Fibroblast of peridontal ligament (primary cell): Measurements from ENCODE around the gene TMEM178B.
"Not testable (repeated sequence)": the region's sequence is repeated elsewhere in the genome, so short reads cannot be mapped to it uniquely, and the experiment has no call there.

Experiments
- DNase-seq: peaks from one replicate; pipeline ENCODE4 v3.0.0-alpha.2; 2010; ENCODE audit errors: extremely low read depth

TMEM178B gene

GRCh38 chr7:141389140-141389796 is 315.4 kb downstream of the TMEM178B start:
- no peak for DNase-seq

- no peak for DNase-seq
Observed at GRCh38 chr7:141390339-141390738, 316.5 kb downstream of the TMEM178B start.

DNA sequence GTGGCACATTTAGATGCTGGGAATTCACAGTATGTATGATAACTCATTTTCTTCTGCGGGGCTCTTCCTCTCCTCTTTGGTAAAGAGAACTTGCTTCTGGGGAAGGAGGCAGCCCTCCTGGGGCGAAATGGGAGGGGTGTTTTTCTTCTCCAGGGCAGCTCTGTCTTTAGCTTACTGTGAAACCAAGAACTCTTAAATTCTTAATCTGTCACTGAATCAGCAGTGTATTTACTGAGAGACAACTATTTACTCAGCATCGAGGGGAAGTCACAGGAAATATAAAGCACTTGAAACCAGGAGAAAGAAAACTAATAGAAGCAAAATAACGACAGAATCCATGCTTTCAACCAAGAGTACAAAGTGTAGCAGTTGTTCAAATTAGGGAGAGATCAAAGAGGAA is 319.2 kb downstream of the TMEM178B start:
- DNase-seq = no peak

DNA sequence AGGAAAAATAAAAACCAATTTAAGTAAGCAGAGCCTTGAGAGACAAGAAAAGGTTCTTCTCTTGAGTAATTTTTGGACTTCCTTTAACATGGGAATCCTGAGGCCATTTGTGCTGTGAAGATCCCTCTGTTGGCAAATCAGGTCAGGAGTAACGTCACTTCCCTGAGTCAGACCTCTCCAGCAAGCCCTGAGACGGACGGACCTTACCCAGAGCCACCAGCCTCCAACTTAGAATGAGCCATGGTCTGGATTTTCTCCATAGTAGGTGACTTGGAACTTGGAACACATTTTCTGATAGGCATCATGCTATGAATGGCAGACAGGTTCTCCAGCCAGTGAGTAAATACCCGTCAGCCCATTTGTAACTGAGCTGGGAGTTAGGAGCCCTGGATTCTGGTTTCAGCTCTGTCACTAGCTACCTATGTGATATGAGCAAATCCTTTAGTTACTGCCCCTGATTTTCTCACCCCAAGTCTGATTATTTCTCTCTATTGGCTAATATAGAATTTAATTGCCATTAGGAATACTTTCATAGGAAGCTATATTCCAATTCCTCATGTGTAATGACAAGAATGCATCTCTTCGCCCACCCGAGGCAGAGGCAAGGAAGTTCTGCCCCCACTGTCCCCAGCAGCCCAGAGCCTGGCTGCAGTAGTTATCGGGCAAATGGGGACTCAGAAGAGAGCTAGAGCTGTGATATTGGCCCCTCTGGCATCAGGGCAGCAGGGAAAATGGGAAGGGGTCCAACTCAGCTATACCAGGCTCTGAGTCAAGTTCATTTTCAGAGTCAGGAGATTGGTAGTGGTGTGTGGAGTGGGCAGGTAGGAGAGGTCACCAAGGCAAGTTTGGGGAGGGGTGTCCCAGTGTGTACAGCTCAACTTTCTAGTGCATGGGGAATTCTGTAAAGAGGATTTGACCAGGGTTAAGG is 323.6 kb downstream of the TMEM178B start:
- no peak for DNase-seq

DNA sequence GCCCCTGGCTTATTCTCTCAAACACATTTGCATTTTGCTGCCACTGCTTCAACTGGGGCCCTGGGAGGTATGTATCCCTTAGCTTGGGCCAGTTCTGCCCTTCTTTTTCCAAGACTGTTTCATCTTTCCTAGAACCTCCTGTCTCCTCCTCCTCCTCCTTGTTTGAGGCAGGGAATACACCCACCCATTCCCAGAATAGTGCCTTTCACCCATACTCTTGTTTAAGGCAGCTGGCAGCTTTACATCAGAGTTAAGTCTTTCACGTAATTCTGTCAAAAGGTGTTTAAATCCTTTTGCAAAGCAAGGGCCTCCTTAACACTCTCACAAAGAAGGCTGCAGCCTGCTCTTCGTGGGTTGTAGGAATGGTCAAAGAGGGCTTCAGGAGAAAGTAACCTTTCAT is 326.5 kb downstream of the TMEM178B start:
- no peak for DNase-seq

DNA sequence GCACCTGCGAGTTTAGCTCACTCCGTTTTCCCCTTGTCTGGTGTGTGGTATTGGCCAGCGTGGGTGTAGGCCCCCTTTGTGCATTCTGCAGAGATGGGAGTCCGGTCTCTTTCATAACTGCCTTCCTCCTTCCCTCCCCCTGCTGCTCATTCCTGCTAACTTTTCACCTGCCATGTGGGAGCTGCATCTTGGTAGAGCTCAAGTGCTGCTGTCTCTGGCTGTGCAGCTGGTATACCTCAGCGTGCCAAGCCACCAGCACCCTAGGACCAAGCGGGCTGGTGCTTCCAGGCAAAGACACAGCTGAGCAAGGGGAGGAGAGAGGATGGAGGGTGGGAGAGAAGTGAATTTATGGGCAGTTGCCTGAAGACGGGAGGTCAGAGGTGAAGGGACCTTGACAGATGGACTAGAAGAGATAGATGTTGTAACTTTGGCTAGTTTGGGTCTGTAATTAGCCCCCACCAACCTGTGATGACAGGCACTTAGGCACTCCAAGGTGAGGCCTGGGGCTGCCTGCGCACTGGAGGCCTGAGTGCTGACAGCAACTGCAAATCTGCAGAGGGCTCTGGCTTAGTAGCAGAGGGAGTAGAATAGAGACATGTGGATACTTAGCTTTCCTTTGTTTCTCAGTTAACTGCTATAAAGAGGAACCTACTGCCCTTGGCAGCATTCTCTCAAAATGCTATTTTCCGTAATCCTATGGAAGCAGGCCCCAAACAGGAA is 328.6 kb downstream of the TMEM178B start:
- no peak for DNase-seq

DNA sequence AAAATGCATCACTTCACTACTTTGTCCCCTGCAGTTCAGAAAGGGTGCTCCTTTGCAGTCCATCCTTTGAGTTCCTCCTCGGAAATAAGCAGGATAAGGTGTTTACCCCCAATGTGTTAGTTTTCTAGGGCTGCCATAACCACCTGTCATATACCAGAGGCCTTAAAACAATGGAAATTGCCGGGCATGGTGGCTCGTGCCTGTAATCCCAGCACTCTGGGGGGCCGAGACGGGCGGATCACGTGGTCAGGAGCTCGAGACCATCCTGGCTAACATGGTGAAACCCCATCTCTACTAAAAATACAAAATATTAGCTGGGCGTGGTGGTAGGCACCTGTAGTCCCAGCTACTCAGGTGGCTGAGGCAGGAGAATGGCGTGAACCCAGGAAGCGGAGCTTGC is 330.0 kb downstream of the TMEM178B start:
- DNase-seq = not testable (repeated sequence)

GRCh38 chr7:141406347-141406746 is 332.5 kb downstream of the TMEM178B start:
- DNase-seq = no peak

DNA sequence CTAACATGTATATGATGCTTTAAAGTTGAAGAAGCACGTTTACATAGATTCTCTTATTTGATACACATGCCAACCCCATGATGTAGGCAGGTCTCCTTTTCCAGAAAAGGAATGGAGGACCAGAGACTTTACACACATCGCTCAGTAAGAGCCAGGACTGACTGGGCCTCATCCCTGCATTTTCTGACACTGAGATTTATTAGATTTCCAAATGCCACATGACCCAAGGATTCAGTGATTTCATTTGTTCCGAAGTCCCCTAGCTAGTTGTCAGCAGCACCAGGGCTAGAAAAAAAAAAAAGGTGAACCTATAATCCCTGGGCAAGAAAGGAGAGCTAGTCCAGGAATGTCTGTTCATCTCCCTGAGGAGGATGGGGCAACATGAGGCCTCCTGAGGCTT is 334.0 kb downstream of the TMEM178B start:
- DNase-seq = no peak

DNA sequence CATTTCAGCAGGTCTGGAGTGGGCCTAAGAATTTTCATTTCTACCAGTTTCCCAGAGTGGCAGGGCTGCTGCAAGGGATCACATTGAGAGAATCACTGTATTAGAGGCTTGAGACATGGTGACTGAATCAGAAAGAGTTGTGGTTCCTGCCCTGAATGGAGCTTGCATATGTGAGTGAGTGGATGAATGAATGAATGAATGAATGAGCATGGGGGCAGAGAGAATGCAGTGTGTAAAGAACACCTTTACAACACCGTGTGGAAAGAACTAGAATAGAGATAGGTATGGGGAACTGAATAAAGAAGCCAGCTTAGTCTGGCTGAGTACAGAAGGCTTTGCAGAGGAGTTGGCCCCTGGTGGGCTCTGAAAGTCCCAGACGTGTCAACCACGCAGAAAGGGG is 334.6 kb downstream of the TMEM178B start:
- DNase-seq = no peak

GRCh38 chr7:141409219-141409618 is 335.4 kb downstream of the TMEM178B start:
- DNase-seq = no peak

DNA sequence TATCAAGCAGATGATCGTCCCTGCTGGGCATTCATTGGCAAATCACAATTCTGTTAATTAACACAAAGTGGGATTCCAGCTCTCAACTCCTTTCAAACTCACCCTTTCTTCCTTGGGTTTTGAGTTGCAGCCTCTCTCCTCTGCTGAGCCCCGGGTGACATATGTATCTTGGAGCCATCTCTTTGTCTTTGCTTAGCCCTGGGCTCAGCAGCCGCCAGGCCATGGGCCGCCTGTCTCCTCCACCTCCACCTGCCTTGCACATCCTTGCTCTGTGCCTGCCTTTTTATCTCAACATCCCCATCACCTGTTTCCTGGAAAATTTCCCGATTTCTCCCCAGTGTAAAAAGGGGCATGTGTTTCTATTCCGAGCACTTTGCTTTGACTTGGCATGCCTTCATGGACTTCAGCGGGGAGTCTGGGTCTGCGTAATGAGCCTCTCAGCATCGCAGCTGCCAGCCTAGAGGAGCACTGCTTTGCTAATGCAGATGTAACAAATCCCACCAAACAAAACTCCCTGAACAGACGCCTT is 336.0 kb downstream of the TMEM178B start:
- DNase-seq = no peak

DNA sequence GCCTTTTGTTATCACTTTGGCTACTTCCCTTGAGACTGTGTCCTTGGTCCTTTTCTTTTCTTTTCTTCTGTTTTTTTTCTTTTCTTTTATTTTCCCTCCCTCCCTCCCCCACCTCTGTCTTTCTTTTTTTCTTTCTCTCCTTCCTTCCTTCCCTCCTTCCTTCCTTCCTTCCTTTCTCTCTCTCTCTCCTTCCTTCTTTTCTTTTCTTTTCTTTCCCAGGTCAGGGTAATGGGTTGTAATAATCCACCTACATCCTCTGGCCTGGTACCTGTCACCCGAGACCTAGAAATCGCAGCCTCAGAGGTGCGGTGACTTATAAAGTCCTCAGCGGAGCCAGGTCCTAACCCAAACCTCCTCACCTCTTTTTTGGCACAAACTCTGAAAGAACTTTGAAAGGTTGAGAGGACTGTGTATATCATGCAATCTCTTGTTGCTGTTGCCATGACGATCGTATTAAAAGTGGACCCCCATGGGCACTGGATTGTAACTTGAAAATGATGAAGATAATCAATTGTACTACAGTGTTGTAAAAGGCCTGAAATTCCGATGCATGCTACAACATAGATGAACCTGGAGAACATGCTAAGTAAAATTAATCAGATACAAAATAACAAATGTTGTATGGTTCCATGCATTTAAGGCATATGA is 336.6 kb downstream of the TMEM178B start:
- DNase-seq = no peak

- no peak for DNase-seq
Observed at GRCh38 chr7:141411133-141411532, 337.3 kb downstream of the TMEM178B start.

GRCh38 chr7:141415999-141416398 is 342.1 kb downstream of the TMEM178B start:
- DNase-seq = no peak

- DNase-seq = no peak
Observed at GRCh38 chr7:141416650-141417270, 342.9 kb downstream of the TMEM178B start.

DNA sequence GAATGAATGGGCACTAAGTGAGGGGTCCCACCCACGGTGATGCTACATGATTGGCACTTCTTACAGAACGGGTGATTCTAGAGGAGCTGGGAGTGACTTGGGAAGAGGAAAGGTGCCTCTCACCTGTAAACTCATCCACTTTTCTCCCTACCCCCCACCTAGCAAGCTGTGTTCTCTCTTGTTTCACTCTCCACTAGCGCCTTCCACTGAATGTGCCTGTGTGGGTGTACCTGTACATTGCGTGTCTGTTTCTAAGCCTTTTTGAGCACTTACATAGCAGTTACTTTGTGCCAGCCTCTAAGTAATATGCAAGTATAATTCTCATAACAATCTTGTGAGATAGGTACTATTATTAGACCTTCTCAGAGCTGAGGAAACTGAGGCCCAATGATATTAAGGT is 343.6 kb downstream of the TMEM178B start:
- no peak for DNase-seq

GRCh38 chr7:141418066-141418465 is 344.2 kb downstream of the TMEM178B start:
- no peak for DNase-seq

DNA sequence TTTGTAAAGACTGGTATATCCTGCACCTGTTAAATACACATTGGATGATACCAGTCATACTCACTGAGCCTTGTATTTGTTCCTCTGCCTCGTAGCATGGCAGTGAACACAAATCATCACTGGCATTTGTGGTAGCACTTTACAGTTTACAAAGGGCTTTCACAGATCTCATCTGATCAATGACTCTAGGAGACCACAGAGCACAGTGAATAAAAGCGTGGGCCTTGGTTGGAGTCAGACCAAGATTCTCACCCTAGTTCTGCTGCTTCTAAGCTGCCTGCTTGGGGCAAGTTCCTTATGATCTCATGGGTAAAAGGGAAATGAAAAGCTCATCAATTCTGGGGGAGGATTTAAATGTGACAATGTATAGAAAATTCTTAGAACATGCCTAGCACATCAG is 347.4 kb downstream of the TMEM178B start:
- DNase-seq = no peak

GRCh38 chr7:141427134-141427533 is 353.3 kb downstream of the TMEM178B start:
- DNase-seq = no peak

- DNase-seq = no peak
Observed at GRCh38 chr7:141430455-141431139, 356.7 kb downstream of the TMEM178B start.
